HUES48 (cell line): ENCODE measurements around the gene PSMB3.

Experiments used
- H3K27ac ChIP-seq: one replicate; pipeline ENCODE4 v1.7.0; 2013; ENCODE audit warnings: low read depth, low read length, inconsistent platforms
- H3K27me3 ChIP-seq: 2 replicates; pipeline ENCODE4 v1.6.1; 2013; ENCODE audit warnings: mild to moderate bottlenecking, low read length; ENCODE audit not compliant: control insufficient read depth, insufficient read depth
- H3K36me3 ChIP-seq: 2 replicates; pipeline ENCODE4 v1.6.1; 2013; ENCODE audit warnings: low read length; ENCODE audit not compliant: control insufficient read depth, insufficient read depth
- H3K4me1 ChIP-seq: 2 replicates; pipeline ENCODE4 v1.6.1; 2013; ENCODE audit warnings: mild to moderate bottlenecking, low read length; ENCODE audit not compliant: control insufficient read depth, insufficient read depth
- H3K4me3 ChIP-seq: 2 replicates; pipeline ENCODE4 v1.5.1; 2013; ENCODE audit warnings: mild to moderate bottlenecking, low read depth, low read length
- H3K9ac ChIP-seq: 2 replicates; pipeline ENCODE4 v1.6.1; 2013; ENCODE audit warnings: mild to moderate bottlenecking, low read depth, low read length, moderate library complexity
- H3K9me3 ChIP-seq: 2 replicates; pipeline ENCODE4 v1.6.1; 2013; ENCODE audit warnings: low read length; ENCODE audit not compliant: control insufficient read depth, insufficient read depth

PSMB3 gene

DNA sequence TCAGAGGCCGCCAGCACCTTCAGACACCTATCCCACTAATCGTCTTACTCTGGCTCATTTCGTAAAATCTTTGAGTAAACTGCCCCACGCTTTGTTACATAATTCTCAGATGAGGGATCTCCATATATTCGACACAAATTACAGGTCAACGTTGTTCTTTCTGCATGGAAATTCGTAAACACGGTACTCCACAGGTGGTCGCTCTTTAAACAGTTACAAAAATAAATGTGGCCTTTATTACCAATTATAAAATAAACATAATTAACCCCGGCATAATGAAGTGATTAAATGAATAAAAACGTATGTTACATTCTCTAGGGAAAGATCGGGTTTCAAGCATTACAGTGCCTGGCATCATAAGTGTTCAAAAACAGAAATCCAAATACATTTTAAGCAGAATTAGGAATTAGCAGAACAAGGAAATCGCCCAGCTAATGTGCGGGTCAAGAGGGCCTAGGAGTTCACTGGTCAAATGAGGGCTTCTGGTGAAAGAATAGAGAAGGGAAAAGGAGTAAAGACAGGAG, 47.8 kb downstream of the PSMB3 start:
- peaks cover 45% of the 10 kb centered on the region for H3K36me3 ChIP-seq
- H3K27ac ChIP-seq: peak overlapping the region; percentile 99
- H3K9ac ChIP-seq: no peak overlapping the region
- no peaks in the 10 kb centered on the region for H3K9me3 ChIP-seq
- H3K4me3 ChIP-seq: peak overlapping the region; percentile 78
- peaks cover 12% of the 10 kb centered on the region; the same call in 1 of the 2 replicates for H3K4me1 ChIP-seq
- H3K27me3 ChIP-seq: no peaks in the 10 kb centered on the region

DNA sequence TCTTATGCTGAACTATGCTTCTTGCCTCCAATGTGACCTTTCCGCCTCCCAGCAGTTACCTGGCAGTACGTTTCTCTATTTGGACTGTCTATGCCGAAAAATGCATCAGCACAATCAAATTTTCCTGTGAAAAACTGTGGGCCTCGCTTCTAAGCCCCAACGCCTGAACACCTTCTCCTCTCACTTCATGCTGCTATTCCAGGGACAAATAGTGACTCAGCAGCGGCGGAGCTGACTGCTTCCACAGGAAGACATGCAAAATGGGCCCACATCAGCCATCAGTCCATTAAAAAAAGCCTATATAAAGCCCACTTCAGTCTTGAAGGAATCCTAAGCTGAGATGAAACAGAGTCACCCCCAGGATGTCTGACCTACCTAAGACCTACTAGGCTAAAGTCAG, 57.3 kb downstream of the PSMB3 start:
- Histone ChIP-seq H3K27ac (no peak overlapping the region), H3K4me3 (no peak overlapping the region), H3K9ac (no peak overlapping the region), H3K4me1 (no peaks in the 10 kb centered on the region), H3K27me3 (no peaks in the 10 kb centered on the region), H3K36me3 (peaks cover 59% of the 10 kb centered on the region), H3K9me3 (no peaks in the 10 kb centered on the region)
